NCI-H146 treated with DMSO at 0.1 percent for 48 hours (cell line): ENCODE data around the gene VPS37D.
"Not testable (repeated sequence)": the region's sequence is repeated elsewhere in the genome, so short reads cannot be mapped to it uniquely, and the experiment has no call there.

Source experiments
- DNase-seq: peaks from one replicate; lab custom pipeline; 2025; ENCODE audit not compliant: unreplicated experiment; lab: John Stamatoyannopoulos, UW

The VPS37D gene

DNA sequence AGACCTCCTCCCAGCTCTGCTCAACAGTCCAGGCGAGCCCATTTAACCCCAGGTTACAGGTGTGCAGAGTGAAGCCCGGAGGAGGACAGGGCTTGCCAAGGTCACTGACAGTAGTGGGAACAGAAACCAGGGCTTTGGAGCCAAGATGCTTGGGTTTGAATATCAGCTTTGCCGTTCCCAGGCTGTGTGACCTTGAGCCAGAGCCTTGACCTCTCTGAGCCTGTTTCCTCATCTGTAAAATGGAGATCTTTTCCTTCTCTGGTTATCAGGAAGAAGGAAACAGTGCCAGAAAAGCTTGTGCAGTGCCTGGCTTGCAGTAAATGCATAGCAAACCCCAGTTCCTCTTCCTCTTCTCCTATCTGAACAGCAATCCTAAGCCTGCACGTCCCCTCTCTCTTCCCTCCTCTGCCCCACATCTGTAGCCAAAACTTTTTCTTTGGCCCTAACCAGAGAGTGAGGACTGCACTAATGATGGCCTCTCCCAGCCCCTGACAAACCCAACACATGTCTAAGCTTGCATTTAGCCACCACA, 21.9 kb upstream of the VPS37D start:
- DNase-seq, result no peak

DNA sequence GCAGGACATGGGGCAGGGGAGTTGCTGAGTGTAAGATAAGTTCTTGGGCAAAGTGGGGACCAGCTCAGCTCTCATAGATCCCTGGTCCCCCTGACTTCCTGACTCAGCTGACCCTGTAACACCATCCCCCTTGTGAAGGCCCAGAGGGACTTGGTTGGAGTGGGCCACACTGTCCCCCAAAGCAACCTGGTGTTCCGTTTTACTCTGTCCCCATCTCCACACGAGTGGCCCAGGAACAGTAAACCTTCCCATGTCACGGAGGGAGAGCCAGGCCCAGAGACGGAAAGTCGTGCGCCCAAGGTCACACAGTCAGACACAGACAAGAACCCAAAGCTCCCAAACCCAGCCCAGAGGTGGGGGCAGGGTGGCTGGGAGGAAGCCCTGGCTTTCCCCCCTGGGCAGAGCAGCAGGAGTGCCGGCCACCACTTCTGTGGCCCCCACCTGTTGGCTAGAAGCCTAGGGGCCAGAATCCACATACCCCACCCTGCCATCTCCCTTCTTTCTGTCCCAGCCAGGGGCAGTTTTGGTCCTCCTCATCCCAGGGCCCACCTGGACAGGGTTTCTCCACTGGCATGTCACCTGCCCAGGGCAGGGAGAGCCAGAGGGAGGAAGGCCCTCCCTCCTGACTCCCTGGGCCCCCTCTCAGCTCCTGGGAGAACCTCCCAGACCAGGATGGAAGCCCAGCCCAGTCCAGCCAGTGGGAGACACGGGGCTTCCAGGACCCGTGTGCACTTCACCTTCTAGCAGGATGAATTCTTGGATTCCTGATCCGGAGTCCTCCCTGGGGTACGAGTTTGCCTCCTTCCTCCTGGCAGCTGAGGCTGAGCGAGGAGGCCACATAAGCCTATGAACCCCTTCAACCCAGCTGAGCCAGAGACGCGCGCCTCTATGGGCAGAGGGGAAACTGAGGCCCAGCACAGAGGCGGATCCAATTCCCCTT, 20.6 kb upstream of the VPS37D start:
- DNase-seq, result no peak

DNA sequence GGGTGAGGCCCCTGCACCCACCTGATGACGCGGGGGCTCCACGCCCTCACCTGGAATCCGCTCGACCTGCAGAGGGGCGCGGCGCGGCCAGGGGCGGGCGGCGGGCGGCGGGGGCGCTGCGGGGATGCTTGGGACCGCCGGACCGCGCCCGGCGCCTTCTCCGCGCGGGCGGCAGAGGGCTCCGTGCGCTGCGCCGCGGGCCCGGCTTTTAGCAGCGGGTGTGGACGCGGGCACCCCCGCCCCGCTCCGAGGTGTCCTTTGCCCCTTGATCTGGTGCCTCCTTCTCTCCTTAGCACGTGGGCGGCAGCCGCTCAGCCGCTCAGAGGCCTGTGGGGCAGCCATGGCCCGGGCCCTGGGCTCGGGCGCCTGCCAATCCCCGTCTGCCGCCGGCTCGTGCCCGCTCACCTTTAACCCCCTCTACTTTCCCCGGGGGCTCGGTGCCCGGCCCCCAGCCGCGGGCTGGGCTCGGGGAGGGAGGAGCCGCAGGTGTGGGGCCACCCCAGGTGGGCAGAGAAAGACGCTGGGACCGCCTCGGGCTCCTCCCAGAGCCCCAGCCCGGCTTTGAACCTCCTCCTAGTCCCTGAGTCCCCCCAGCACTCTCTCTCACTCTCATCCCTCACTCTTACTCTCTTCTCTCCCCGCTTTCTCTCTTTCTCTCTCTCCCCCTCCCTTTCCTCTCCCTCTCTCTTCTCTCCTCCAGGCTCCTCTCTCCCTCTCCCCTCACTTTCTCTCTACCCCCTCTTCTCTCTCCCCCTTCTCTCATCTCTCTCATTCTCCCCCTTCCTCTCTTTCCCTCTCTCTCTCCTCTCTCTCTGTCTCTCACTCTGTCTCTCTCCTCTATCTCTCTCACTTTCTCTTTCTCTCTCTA, 19.7 kb upstream of the VPS37D start:
- DNase-seq, result peak; percentile 33

DNA sequence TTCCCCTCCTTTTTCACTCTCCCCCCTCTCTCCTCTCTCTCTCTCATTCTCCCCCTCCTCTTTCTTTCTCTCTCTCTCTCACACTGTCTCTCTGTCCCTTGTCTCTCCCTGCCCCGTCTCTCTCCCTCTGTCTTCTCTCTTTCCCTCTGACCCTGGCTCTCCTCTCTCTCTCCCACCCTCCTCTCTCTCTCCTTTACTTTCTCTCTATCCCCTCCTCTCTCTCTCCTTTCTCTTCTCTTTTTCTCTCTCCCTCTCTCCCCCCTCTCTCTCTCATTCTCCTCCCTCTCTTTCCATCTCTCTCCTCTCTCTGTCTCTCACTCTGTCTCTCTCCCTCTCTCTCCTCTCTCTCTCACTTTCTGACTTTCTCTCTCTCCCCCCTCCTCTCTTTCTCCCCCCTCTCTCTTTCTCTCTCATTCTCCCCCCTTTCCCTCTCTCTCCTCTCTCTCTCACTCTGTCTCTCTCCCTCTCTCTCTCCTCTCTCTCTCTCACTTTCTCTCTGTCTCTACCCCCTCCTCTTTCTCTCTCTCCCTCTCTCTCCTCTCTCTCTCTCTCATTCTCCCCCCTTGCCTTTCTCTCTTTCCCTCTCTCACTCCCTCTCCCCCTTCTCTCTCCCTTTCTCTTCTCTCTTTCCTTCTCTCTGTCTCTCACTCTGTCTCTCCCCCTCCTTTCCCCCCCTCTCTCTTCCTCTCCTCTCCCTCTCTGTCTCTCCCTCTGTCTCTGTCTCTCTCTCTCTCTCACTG, 18.9 kb upstream of the VPS37D start:
- no peak for DNase-seq

DNA sequence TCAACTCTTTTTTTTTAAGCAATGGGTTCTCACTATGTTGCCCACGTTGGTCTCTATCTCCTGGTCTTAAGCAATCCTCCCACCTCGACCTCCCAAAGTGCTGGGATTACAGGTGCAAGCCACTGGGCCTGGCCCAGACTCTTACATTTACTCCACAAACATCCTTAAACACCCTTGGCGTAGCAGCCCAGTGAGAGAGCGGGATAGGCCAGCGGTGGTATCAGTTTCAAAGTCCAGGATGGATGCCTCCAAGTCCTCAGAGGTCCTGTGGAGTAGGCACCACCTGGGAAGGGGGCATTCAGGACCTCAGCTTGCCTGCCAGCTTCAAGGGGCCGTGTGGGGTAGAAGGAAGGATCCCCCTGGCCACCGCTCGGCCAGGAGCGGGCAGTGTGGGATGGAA, 18.1 kb upstream of the VPS37D start:
- no peak for DNase-seq

DNA sequence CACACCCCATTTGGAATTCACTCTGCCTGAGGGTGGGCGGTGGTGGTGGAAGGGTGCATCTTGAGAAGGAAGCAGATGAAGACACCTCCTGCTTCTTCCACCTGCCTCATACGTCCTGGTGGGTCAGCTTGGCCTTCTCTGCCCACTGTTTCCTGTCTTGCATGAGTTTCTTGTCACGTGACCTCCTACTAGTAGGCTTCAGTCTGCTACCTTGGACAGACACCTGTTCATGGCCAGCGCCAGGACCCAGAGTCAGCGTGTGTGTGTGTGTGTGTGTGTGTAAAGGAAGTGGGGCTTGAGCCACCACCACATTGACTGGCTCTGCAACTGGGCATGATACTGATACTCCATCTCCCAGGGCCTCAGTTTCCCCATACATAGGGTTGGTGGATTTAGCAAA, 17.1 kb upstream of the VPS37D start:
- DNase-seq, result no peak

DNA sequence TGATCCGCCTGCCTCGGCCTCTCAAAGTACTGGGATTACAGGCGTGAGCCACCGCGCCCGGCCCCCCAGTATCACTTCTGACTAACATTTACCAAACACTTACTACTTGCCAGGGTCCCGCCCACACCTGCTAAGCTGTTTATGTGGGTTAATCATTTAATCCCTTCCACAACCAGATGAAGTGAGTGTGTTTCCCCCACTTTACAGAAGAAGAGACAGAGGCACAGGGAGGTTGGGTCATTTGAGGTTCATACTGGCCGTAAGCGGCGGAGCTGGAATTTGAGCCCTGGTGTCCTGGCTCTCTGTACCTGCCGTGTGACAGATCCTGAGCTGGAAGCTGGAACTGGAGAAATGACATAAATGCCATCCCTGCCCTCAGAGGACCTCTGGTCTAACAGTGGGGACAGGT, 15.1 kb upstream of the VPS37D start:
- DNase-seq, result no peak

DNA sequence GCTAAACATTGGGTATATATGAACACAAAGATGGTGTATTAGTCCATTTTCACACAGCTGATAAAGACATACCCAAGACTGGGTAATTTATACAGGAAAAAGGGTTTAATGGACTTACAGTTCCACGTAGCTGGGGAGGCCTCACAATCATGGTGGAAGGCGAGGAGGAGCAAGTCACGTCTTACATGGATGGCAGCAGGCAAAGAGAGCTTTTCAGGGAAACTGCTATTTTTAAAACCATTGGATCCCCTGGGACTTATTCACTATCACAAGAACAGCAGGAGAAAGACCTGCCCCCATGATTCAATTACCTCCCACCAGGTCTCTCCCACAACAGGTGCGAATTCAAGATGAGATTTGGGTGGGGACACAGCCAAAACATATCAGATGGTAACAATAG, 12.3 kb upstream of the VPS37D start:
- not testable (repeated sequence) for DNase-seq

DNA sequence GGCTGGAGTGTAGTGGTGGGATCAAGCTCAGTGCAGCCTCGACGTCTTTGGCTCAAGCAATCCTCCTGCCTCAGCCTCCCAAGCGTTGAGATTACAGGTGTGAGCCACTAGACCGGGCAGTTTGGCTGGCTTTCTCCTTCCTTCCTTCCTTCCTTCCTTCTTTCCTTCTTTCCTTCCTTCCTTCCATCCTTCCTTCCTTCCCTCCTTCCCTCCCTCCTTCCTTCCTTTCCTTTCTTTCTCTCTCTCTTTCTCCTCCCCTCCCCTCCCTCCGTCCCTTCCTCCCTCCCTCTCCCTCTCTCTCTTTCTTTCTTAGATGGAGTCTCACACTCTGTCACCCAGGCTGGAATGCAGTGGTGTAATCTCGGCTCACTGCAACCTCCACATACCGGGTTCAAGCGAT, 7.6 kb upstream of the VPS37D start:
- no peak for DNase-seq

DNA sequence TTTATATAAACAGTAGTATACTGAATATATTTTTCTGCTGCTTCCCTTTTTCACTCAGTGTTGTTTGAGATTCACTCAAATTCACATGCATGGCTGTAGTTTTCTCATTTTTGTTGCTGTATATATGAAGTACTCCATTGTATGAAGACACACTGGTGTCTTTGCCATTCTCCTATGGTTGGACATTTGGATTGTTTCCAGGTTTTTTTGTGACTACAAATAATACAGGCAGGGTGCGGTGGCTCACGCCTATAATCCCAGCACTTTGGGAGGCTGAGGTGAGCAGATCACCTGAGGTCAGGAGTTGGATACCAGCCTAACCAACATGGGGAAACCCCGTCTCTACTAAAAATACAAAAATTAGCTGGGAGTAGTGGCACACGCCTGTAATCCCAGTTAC, 7.0 kb upstream of the VPS37D start:
- peak; percentile 5 for DNase-seq

DNA sequence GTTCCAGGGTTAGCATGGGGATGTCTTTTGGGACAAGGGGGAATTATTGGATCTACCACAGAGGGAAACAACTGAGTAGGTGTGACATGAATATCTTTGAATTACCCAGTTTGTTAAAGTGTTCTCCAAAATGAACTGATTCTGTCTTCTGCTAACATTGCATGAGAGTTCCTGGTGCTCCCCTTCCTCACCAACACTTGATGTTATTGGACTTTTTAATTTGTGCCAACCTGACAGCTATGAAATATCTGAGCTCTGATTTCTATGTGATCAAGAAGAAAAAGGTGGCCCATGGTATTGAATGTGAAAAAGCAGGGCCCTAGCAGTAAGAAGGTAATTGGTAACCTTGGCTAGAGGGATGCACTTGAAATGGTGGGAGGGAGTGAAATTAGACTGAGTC, 4.6 kb upstream of the VPS37D start:
- no peak for DNase-seq

DNA sequence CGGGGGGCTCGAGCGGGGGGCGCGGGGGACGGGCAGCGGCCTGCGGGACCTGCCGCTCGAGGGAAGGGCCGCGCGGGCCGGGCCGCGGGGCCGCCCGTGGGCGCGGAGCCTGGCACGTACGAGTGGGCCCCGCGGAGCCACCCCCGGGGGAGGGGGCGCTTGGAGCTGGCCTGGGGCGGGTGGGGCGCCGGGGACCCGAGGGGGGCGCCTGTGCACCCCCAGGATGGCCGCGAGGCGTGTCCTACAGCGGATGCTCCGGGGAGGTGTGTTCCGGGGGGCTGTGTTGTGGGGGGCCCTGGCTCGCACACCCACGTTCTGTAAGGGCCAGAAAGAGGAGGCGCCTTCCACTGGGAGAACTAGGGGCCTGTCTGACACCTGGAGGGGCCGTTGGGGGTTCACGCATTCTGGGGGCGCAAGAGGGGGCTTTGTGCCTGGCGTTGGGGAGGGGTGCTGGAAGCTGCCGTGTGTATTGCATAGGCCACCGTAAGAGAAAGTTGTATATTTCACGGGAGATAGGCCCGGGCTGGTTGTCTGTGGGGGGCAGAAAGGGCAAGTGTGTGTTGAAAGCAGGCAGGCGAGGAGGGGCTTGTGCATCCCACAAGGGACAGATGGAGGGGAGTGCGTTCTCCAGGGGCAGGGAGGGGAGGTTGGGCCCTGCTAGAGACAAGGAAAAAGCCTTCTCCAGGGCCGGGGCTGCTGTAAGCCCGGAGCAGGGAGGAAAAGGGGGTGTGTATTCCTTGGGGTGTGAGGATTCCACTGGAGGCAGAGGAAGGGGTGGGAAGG, 663 bp downstream of the VPS37D start:
- no peak for DNase-seq

DNA sequence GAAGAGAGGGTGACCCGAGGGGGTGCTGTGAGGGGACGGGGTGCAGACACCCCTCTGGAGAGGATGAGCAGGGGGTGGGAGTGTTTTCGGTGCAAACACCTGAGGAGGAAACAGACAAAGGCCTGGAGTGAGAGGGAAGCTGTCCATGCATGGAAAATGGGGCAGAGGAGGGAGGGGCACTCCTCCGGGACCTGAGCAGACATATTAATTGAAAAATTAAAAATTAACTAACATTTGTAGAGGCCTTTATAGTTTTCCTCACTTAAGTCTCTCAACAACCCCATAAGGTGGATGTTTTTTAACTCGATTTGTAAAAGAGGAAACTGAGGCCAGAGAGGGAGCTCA, 1.2 kb downstream of the VPS37D start:
- DNase-seq, result no peak

DNA sequence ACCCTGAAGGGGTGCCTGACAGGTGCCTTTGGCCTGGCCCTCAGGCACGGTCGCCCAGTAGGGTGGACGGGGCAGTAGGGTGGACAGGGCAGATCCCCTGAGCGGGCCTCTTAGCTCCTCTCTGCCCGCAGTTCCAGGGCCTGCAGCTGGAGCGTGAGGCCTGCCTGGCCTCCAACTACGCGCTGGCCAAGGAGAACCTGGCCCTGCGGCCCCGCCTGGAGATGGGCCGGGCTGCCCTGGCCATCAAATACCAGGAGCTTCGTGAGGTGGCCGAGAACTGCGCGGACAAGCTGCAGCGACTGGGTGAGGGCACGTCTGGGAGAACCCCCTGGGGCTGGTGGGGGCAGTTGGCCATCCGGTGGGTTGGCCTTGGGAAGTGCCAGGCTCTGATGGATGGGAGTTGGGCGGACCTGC, 1.7 kb downstream of the VPS37D start:
- DNase-seq, result no peak

DNA sequence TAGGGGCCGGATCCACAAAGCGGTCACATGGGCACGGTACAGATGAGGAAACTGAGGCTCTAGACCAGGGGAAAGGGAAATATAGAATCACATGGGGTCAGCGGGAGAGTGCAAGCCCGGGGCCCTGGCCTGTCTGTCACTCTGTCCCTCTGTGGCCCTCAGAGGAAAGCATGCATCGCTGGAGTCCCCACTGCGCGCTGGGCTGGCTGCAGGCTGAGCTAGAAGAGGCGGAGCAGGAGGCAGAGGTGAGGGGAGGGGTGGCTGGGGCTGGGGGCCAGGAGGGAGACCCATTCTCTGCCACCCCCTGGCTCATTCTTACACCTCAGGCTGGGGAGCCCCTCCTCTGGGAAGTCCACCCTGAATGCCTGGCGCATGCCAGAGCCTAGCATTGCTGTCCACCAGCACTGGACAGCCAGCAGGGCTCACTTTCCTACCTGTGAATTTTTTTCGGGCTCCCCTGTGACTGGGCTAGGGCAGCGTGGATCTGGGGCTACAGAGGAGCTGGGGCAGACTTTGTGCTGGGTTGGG, 2.3 kb downstream of the VPS37D start:
- DNase-seq, result no peak

DNA sequence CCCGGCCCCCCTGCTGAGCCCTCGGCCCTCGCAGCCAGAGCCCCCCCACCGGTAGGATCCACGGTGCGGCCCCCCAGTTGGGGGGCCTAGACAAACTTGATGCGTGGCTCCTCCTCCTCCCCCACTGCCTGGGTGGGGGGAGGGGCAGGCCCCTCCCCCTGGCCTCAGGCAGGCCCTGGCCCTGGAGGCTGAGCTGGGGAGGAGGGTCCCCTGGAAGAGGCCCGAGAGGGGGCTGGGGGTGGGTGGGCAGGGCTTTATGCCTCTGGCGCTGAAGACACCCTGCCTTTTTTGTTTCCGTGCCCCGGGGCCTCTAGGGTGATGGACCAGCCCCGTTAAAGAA, 3.7 kb downstream of the VPS37D start:
- no peak for DNase-seq

DNA sequence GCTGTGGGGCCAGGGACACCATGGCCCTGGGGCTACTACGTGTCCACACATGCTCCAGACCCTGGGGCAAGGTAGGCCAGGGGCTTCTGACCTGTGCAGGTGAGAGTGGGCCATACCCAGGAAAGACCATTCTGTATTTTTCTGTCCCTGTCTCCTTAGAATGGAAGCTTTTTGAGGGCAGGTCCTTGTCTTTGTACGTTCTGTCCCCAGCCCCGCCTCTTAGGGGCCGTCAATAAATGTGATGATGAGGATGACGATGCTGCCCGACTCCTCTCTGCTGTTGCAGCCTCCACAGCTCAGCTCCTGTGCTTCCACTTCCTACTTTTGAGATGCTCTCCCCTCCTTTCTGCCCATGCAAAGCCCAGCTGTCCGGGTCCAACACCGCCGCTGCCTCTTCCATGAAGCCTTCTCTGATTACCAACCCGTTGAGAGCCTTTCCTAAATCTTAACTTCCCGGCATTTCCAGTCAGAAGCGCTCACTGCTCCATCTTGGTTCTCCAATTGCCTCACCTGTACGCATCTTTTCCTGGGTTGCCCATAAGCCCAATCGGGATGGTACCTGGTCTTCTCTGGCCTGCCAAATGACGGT, 4.3 kb downstream of the VPS37D start:
- DNase-seq, result no peak

DNA sequence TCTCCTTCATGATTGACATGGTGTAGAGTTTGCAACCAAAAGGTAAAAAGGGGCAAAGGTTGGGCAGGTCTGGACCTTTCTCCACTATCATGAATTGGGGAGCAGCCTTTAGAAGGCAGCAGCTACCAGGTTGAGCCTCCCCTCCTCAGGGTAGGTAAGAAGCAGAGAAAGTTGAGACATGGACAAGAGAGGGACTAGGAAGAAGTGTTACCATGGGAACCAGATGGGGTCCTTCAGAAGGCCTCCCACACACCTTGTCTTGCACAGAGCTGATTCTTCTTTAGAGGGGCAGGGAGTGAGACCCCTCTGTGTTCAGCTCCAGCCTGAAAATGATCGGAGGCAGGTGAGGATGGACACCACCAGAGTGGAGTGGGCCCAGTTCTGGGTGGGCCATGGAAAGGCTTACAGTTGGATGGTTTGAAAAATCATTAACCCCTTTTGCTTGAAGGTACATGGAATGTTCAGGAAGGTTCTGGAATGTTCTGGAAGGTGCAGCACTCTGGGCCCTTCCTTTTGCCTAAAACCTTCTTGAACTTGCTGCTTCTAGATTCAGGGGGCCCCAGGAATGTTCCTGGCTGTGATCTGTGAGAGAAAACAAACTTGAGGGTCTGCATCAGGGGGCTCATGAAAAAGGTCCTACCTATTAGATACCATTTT, 7.0 kb downstream of the VPS37D start:
- no peak for DNase-seq

DNA sequence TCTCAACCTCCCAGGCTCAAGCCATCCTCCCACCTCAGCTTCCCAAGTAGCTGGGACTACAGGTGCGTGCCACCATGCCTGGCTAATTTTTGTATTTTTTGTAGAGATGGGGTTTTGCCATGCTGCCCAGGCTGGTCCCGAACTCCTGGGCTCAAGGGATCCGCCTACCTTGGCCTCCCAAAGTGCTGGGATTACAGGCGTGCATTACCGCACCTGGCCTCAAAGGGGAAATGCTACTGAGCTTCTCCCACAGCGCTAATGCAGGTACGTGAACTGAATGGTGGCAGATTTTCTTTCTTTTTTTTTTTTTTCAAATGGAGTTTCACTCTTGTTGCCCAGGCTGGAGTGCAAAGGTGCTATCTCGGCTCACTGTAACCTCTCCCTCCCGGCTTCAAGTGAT, 8.4 kb downstream of the VPS37D start:
- DNase-seq, result not testable (repeated sequence)
